ENCODE results near the gene CEP350. TPM values are rescaled to one million over a fixed set of nuclear protein-coding genes. Genes with fewer than 3 reads are reported as not detected.

Gene CEP350
- total RNA-seq, 1 donor from 2014 or later = 53.0 TPM

- TF ChIP-seq CTCF (IDR thresholded peaks at IDR 0.05) (no peak), POLR2AphosphoS5 (IDR thresholded peaks at IDR 0.05; ENCODE audit: insufficient read depth in 1 of 2, low read depth in 1 of 2) (no peak), POLR2A (IDR thresholded peaks at IDR 0.05) (no peak)
- H3K4me1 ChIP-seq = peaks cover 12% of the 10 kb centered on the region
- no peak overlapping the region for H3K4me3 ChIP-seq
- intact Hi-C loops (cut with DNase I) = no loop called here
- no peak overlapping the region for H3K27ac ChIP-seq
- peaks cover 0 to 37% of the 10 kb centered on the region in 2 donors for H3K36me3 ChIP-seq
- DNase-seq (ENCODE audit: extremely low spot score in 2 of 2) = no peak
- H3K9me3 ChIP-seq = no peaks in the 10 kb centered on the region
- H3K27me3 ChIP-seq = no peaks in the 10 kb centered on the region
Measured at GRCh38 chr1:180027949-180028445, 73.4 kb downstream of the CEP350 start.

- intact Hi-C loops (cut with DNase I) = no loop called here
- DNase-seq (ENCODE audit: extremely low spot score in 2 of 2) = no peak
- Histone ChIP-seq H3K27me3 (no peaks in the 10 kb centered on the region), H3K27ac (no peak overlapping the region), H3K36me3 (peaks cover 0 to 33% of the 10 kb centered on the region in 2 donors), H3K4me3 (no peak overlapping the region), H3K9me3 (no peaks in the 10 kb centered on the region), H3K4me1 (peaks cover 12% of the 10 kb centered on the region)
- TF ChIP-seq POLR2A (IDR thresholded peaks at IDR 0.05) (no peak), CTCF (IDR thresholded peaks at IDR 0.05) (no peak), POLR2AphosphoS5 (IDR thresholded peaks at IDR 0.05; ENCODE audit: insufficient read depth in 1 of 2, low read depth in 1 of 2) (no peak)
Measured at GRCh38 chr1:180028864-180029263, 74.3 kb downstream of the CEP350 start.

GRCh38 chr1:180029524-180030135 lies 75.0 kb downstream of the CEP350 start:
- no peak for TF ChIP-seq CTCF (IDR thresholded peaks at IDR 0.05)
- TF ChIP-seq POLR2AphosphoS5 (IDR thresholded peaks at IDR 0.05; ENCODE audit: insufficient read depth in 1 of 2, low read depth in 1 of 2) = no peak
- no peak for TF ChIP-seq POLR2A (IDR thresholded peaks at IDR 0.05)
- peaks cover 0 to 33% of the 10 kb centered on the region in 2 donors for H3K36me3 ChIP-seq
- H3K27me3 ChIP-seq = no peaks in the 10 kb centered on the region
- no peak overlapping the region for H3K4me3 ChIP-seq
- H3K9me3 ChIP-seq = no peaks in the 10 kb centered on the region
- peaks cover 12% of the 10 kb centered on the region for H3K4me1 ChIP-seq
- intact Hi-C loops (cut with DNase I) = no loop called here
- H3K27ac ChIP-seq = no peak overlapping the region
- no peak for DNase-seq (ENCODE audit: extremely low spot score in 2 of 2)

GRCh38 chr1:180031664-180032063 lies 77.1 kb downstream of the CEP350 start:
- peaks cover 0 to 37% of the 10 kb centered on the region in 2 donors for H3K36me3 ChIP-seq
- H3K4me3 ChIP-seq = no peak overlapping the region
- H3K9me3 ChIP-seq = no peaks in the 10 kb centered on the region
- intact Hi-C loops (cut with DNase I) = no loop called here
- no peak for DNase-seq (ENCODE audit: extremely low spot score in 2 of 2)
- H3K27me3 ChIP-seq = no peaks in the 10 kb centered on the region
- TF ChIP-seq POLR2AphosphoS5 (IDR thresholded peaks at IDR 0.05; ENCODE audit: insufficient read depth in 1 of 2, low read depth in 1 of 2) = no peak
- no peak for TF ChIP-seq POLR2A (IDR thresholded peaks at IDR 0.05)
- no peak for TF ChIP-seq CTCF (IDR thresholded peaks at IDR 0.05)
- H3K27ac ChIP-seq = no peak overlapping the region
- H3K4me1 ChIP-seq = peaks cover 12% of the 10 kb centered on the region

GRCh38 chr1:180033390-180033789 lies 78.8 kb downstream of the CEP350 start:
- Histone ChIP-seq H3K4me3 (no peak overlapping the region), H3K36me3 (peaks cover 0 to 41% of the 10 kb centered on the region in 2 donors)

More at GRCh38 chr1:180033390-180033789, 78.8 kb downstream of the CEP350 start:
- TF ChIP-seq POLR2A (IDR thresholded peaks at IDR 0.05) = no peak
- TF ChIP-seq POLR2AphosphoS5 (IDR thresholded peaks at IDR 0.05; ENCODE audit: insufficient read depth in 1 of 2, low read depth in 1 of 2) = no peak
- no peak for TF ChIP-seq CTCF (IDR thresholded peaks at IDR 0.05)
- Histone ChIP-seq H3K9me3 (no peaks in the 10 kb centered on the region), H3K27me3 (no peaks in the 10 kb centered on the region), H3K4me1 (peaks cover 5% of the 10 kb centered on the region), H3K27ac (no peak overlapping the region)
- no peak for DNase-seq (ENCODE audit: extremely low spot score in 2 of 2)
- intact Hi-C loops (cut with DNase I) = no loop called here
